Fibroblast of mammary gland (primary cell): ENCODE measurements around the gene AFAP1L1.
A peak's percentile ranks its signal among the peaks of the same experiment; 100 is the strongest.

Experiments used
- DNase-seq: peaks from one replicate; pipeline ENCODE4 v3.0.0-alpha.2; 2010; ENCODE audit warnings: low read depth
- H3K4me3 ChIP-seq: 2 replicates; pipeline ENCODE4 v1.5.1; 2011; ENCODE audit warnings: low read depth, mild to moderate bottlenecking, low read length, moderate library complexity; ENCODE audit not compliant: control insufficient read depth
- CTCF ChIP-seq: conservative IDR thresholded peaks from 2 replicates; pipeline ENCODE4 v1.5.1; 2011; ENCODE audit warnings: low read depth, low read length, inconsistent platforms; ENCODE audit not compliant: control insufficient read depth, insufficient read depth

Gene AFAP1L1

GRCh38 chr5:149271716-149272563 is at the start of gene AFAP1L1:
Gene AFAP1L1 (plus strand): TSS chr5:149271859. CDS start chr5:149271969, 110 bp downstream.
- DNase-seq: peak; percentile 46
- peak within 1 kb of the TSS; percentile 66 for H3K4me3 ChIP-seq
- TF ChIP-seq CTCF: no peak

- no peak overlapping the region for H3K4me3 ChIP-seq
- no peak for TF ChIP-seq CTCF
- no peak for DNase-seq
Observed at GRCh38 chr5:149223081-149223848, 48.4 kb upstream of the AFAP1L1 start.

GRCh38 chr5:149224282-149224681 is 47.4 kb upstream of the AFAP1L1 start:
- no peak overlapping the region for H3K4me3 ChIP-seq
- TF ChIP-seq CTCF: no peak
- no peak for DNase-seq

- TF ChIP-seq CTCF: no peak
- DNase-seq: peak; percentile 54
Observed at GRCh38 chr5:149227168-149227826, 44.4 kb upstream of the AFAP1L1 start.

GRCh38 chr5:149228618-149229297 is 42.9 kb upstream of the AFAP1L1 start:
- TF ChIP-seq CTCF: peak; percentile 83
- DNase-seq: peak; percentile 93
- H3K4me3 ChIP-seq: no peak overlapping the region

More at GRCh38 chr5:149227168-149227826, 44.4 kb upstream of the AFAP1L1 start:
- no peak overlapping the region for H3K4me3 ChIP-seq
